ENCODE data around the gene HABP2.

Gene HABP2

DNA sequence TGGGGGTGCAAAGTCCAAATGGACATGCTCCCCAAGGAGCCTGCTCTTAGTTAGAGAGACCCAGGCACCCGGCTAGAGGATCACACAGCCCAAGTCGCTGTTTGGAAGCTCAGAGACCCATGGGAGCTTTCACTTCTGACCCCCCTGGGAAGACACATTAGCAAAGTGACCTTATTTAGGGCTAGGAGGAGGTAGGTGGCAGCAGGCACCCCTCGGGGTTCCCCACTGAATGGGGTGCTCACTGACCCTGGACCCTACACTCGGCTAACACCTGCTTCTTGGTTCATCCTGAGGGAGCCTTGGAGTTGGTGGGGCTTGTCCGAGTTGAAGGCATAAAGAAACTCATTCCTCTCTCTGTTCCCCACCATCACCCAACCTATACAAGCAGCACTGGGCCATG, 27.1 kb upstream of the HABP2 start:
- no peak for DNase-seq (ENCODE audit: low read depth, low spot score)

DNA sequence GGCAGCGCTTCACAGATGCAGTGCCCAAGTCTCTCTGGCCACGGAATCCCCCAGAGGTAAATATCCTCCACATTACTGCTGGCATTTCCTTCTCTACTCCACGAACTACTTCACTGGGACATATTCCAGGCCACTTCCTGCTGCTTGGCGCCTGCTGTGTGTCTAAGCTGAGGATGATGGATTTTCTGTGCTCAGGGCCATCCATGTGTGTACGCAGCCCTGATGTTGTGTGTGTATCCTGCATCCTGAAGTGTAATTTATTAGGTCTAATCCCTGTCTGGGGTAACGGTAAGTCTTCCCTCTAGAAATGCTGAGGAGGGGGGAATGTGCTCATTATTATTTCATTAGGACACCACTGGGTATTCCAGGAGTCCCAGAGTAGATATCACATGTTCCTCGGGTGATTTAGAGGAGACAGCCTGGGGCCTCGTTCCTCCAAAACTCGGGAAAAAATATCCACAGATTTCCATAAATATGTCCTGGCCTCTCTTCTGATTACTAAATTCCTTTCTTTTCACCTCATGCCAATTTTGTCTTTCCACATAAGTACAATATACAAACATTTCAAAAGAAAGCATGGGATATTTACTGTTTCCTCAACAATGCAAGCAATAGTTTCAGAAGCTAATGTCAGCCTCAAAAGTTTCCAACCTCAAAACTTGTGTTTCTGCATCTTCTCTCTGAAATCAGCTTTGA, 25.5 kb upstream of the HABP2 start:
- DNase-seq (ENCODE audit: low read depth, low spot score): no peak

DNA sequence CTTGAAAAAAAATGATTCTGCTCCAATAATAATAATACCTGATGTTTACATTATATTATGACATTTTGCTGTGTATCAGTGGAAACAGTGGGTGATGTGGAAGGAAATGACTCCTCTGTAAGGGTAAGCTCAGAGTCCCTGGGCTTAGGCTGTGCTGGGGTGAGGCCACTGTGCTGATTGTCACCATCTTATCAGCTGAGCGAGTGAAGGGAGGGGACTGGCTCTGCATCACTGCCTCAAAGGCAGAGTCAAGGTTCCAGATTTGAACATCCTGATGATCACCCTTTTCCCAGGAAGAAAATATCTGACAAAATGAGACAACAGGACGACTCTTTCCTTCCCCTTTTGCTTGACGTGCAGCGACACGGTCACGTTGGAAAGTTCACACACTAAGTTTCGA, 24.0 kb upstream of the HABP2 start:
- no peak for DNase-seq (ENCODE audit: low read depth, low spot score)

DNA sequence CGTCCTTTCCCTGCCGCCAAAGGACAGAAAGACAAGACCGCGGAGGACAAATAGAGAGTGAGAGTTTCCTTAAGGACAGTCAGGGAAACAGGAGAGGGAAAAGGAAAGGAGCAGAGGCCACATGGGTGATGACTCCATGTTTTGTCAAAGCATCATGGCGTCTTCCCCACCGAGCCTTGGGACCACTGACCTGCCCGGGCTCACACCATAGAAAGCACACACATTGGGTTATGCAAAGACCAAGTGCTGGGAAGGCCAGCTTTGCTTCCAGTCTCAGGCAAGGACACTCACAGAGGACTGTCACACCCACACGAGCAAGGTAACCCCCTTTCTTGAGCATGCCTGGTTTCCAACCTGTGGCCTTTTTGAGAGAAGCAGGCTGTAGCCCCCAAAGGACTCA, 23.3 kb upstream of the HABP2 start:
- DNase-seq (ENCODE audit: low read depth, low spot score): no peak

DNA sequence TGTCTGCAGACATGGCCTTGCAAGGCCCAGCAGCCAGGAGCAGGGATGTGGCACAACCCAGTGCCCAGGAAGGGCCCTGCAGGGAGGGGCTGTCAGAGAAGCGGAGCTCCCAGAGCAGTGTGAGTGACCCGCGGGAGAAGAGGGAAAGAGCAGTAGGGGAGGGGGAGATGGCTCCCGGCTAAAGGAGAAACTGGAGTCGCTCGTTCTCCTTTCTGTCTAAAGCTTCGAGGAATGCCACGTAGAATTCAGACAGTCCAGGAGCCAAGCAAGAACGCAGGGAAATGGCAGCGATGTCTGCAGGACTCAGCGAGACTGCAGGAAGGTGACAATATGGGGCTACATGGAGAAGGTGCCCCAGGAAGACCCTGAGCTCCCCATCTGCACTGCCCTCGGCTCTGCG, 22.4 kb upstream of the HABP2 start:
- no peak for DNase-seq (ENCODE audit: low read depth, low spot score)

DNA sequence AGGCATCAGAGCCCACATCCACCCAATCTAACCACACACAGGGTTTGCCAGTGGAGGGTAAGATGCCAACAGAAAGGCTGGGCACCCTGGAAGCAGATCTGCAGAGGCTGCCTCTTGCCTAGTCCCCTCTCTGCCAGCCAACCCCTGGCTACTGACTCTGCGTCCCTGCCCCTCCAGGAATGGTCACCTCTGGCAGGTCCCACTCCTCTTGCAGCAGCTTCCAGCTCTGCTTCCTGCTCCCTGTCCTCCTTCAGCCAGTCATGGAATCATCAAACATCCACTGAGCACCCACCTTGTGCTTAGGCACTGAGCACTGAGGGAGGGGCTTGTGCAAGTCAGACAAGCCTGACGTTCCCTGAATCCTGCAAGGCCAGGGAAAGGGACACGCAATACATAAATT, 20.1 kb upstream of the HABP2 start:
- no peak for DNase-seq (ENCODE audit: low read depth, low spot score)

DNA sequence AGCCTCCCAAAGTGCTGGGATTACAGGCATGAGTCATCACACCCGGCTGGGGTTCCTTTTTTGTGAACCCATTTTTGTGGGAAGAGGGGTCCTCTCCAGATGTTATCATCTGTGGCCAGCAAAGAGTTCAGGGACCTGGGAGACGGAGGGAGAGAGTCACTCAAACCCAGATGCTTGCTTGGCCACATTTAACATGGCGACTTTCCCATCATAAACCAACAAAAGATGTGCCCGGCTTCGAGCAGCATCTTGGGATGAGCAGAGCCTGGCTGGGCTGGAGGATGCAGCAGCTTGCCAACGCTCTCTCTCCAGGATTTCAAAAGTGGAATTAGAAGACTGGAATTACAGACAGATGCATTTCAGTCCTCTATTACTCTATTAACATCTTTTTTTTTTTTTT, 19.1 kb upstream of the HABP2 start:
- DNase-seq (ENCODE audit: low read depth, low spot score): no peak

DNA sequence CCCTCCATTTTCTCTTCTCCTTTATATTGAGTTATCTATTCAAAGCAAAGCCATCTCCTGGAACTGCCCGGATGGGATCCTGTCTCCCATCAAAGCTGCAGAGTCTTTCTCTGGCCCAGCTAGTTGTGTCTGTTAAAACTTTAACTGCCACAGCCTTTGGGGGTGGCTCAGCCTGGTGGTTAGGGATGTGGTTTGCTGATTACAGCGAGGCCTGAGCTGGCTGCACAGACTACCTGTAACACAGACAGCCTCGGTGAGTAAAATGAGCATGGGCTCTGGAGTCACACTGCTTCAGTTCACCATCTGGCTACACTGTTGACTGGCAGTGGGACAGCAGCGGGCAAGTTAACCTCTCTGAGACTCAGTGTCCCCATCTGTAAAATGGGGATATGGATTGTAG, 18.4 kb upstream of the HABP2 start:
- DNase-seq (ENCODE audit: low read depth, low spot score): no peak

DNA sequence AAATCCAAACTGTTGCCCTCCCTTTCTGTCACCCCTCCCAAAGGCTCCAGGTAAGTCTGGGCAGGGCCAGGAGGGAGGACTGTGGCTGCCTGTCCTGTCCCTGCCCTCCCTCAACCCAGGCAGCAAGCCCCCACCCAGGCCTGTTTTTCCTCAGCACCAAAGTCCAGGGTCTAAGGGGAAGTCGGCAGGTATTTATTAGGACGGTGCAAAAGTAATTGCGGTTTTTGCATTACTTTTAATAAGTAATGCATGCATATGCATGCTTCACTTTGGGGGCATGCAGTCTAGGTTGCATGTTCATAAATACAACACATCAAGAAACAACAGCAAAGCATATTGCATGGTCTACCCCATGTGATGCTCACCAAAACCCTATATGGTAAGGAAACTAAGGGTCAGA, 15.2 kb upstream of the HABP2 start:
- DNase-seq (ENCODE audit: low read depth, low spot score): no peak

DNA sequence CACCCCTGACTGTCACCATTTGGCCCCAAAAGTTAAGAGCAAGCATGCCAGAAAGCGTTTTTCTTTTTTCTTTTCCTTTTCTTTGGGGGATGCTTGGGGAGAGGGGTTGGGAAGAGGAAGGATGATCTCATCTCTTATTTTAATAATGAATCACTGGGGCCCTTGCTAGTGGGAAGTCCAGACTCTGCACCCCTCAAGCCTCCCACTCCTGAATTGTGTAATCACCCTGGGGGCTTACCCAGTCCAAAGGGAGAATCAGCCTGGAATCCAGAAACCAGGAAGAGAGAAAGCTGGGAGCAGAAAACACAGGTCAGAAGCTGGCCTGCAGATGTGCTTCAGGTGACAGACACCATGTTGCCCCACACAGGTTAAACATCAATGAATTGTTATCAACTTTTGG, 14.7 kb upstream of the HABP2 start:
- DNase-seq (ENCODE audit: low read depth, low spot score): no peak

DNA sequence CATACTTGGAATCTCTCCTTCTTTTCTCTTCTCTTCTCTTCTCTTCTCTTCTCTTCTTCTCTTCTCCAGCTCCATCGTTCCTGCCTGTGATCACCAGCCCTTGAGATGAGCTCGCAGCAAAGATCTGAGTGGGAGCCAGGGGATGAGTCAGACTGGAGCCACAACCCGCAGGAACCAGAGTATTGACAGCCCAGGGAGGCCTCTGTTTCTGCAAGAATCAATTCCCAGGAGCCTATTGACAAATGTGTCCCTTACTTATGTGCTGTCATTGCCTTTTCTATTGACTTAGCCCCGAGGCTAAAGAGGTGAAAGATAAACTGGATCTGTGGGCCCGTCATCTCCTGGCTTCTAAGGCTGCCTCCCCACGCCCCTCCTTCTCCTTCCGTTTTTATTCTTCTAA, 13.1 kb upstream of the HABP2 start:
- no peak for DNase-seq (ENCODE audit: low read depth, low spot score)

DNA sequence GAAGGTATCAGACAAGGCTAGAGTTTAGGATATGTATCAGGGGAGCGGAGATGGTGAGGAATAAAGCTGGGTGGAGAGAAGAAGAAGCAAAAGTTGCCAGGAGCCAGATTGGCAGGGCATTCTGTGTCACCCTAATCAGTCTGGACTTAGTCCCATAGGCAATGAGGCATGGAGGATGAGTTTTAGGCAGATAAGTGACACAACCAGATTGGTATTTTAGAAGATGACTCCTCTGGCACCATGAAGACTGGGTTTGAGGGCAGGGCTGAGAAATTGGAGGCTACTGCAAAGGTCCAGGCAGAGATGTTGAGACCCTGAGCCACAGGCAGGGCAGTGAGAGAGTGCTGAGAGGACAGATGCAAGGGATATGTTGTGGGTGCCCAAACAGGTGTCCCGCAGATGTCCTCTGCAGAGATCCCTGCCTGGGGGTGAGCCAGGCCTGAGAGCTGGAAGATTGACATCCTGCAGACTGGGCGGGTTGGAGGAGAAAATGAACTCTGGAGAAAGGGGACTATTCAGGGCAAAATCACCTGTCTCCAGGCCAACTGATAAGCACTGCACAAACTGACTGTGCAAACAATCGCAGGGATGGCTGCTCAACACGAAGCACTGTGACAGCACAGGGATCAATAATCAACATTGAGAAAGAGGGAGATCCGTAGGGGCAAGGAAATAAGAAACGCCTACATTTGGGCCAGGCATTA, 11.9 kb upstream of the HABP2 start:
- no peak for DNase-seq (ENCODE audit: low read depth, low spot score)

DNA sequence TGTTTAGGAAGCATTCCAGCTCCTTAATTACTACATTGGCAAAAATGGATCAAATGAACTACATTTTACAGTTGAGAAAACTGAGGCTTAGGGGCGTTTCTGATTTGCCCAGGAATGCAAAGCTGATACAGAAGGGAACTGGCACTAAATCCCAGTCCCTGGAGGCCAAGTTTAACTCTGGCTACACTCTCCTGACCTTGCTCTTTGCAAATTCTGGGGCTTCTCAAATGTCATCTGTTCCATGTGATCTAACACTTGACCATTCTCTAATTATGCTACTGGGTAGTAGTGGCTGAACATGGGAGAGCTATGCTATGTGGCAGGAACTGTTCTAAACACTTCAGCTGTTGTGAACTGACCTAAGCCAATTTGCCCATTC, 11.3 kb upstream of the HABP2 start:
- no peak for DNase-seq (ENCODE audit: low read depth, low spot score)

DNA sequence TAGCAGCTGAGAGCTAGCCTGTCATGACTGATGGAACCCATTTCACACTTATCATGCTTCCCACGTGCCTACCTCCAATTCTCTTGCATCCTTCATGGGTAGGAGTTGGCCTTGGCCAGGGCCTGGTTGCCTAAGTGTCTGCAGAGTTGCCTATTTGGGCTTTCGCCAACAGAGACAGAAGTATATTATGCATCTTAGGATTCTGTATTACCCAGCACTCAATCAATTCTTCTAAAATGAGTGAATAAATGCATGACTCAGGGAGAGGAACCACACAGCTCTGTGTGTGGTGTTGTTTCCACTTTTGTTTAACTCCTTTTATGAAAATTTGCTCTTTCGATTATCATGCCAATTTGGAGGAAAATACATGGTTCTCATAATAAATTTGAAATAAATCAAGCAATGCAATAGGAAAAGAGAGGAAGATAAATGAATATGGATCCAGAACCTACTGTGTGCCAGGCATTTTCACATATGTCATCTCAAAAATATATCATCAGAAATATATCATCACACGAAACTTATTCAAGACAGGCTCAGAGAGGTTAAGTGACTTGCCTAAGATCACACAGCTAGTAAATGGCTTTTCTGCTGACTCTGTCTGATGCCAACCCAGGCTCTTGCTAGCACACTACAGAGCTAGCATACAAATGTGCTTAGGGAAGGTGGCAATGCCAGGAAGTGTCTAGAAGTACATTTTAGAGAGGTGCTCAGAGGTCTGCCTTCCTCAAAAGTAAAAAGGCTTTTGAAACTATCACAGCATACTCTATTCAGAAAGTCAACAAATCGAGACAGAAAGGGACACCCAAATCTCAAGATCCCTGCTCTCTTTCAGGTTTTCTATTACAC, 9.5 kb upstream of the HABP2 start:
- no peak for DNase-seq (ENCODE audit: low read depth, low spot score)

DNA sequence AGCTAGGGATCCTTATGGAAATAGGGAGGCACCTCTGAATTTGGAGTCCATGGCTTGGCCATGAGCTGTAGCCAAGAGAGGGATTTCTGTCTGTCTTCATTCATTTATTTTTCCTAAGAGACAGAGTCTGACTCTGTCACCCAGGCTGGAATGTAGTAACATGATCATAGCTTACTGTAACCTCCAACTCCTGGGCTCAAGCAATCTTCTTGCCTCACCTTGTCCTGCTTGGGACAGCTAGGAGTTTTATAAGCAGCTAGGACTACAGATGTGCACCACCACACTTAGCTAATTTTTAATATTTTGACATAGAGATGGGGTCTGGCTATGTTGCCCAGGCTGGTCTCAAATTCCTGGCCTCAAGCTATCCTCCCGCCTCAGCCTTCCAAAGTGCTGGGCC, 8.5 kb upstream of the HABP2 start:
- DNase-seq (ENCODE audit: low read depth, low spot score): no peak

DNA sequence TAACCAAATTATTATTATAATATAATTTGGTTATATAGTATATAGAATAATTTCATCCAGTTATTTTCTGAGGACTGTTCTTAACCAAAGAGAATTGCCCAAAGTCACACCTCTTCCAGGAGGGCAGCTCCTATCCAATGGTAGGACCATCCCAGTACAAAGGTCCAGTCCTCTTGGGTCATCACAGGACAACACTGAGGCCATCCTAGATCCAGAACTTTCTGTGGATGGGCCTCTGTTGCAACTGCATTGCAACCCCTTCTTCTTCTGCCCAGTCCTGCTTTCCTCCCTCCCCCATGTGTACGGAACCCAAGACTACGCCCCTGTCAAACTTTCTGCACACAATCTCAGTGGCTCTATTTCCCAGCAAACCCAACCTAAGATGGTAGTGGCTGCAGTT, 5.4 kb upstream of the HABP2 start:
- DNase-seq (ENCODE audit: low read depth, low spot score): no peak

DNA sequence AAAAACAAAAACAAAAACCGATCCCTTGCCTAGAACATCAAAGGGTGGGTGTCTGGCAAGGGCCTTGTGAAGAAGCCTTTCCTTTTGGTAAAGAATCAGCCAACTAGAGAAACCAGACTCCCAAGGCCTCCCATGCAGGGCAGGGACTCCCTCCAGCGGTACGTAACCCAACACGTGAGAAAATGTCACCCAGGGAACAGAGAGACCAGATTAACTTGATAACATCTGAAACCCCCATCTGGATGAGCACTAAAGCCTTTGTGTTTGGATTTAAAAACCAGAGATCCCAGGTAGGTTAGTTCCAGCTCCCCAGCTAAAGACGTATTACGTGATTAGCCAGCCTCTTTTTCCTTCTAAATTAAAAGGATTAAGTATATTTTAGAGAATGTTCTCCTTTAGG, 3.0 kb upstream of the HABP2 start:
- no peak for DNase-seq (ENCODE audit: low read depth, low spot score)

DNA sequence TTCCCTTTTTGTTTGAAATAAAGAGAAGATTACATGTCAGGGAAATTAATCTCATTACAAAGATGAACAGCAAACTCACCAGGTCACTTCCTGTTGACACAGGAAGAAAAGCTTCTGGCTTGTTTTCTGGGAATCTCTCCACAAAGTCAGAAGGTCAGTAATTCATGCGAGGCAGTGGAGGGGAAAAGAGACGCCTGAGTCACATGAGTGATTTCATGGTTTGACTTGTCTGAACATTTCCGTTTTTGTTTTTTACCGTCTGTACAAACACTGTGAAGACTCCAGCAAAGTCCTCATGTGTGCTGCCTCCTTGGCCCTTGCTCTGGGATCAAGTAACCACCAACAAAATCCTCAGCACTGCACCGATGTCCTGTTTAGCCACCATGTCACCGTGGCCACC, 2.5 kb upstream of the HABP2 start:
- DNase-seq (ENCODE audit: low read depth, low spot score): no peak

DNA sequence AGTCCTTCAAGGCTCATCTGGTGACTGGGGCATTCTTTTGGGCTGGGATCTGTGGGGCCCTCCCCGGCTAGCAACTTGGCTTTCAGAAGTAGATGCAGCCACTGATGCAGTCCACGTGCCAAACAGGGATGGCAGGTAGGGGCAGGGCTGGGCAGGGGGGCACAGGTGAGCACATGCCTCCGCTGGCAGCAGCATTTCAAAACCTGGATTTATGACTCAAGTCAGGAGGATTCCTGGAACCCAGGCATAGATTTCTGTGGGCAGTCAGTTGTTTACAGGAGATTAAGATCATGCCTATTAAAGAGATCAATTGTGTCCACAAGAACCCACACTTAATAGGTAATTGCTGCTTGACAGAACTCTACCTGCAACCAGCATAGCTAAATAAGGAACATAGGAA, 839 bp upstream of the HABP2 start:
- no peak for DNase-seq (ENCODE audit: low read depth, low spot score)

DNA sequence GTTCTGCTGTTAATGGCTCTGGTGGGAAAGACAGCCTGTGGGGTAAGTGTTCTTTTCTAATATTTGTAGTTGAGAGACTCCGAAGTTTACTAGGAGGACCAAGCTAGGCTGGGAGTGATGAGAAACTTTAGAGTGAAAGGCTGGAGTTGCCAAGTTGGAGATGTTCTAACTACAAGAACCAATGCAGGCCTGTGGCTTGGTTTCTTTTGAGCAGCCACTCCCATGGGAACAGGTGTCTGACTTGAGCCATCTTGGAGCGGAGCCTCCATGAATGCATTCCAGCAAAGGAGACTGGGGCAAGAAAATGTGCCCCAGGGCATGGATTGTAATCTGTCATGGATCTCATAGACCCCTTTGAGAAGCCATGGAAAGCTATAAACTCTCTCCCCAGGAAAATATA, 296 bp downstream of the HABP2 start:
- DNase-seq (ENCODE audit: low read depth, low spot score): no peak

DNA sequence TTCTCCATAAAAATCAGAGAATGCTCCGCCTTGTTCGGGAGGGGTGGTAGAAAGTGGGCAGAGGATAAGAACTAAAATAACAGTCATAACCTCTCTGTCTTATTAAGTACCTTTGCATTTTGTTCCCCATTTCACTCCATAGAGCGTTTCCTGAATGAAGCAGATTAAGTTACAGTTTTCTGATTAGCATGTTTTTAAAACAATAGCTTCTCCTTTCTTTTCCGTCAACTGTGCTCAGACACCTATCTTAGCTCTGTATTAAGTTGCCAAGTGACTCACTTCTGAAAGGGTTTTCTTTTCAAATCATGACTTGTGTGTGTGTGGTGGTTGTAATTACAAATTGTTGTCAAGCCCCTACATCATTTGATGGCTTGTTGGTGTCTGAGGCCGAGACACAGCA, 1.4 kb downstream of the HABP2 start:
- DNase-seq (ENCODE audit: low read depth, low spot score): no peak

DNA sequence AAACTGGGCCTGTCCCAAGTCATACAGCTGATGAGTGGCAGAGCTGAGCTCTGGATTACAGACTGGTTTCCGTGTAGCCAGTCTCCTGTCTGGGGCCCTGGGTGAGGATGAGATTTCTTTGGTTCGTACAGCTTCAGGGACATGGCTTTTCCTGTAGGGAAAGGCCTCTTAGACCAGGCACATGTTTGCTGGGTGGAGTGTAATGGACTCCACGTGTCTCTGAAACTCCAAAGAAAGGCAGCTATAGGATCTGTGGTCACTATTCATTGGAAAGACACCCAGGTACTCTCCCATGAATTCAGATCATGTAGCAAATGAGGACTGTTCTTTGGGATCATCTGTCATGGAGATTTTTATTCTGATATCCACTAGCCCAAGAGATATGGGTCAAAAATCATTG, 2.4 kb downstream of the HABP2 start:
- no peak for DNase-seq (ENCODE audit: low read depth, low spot score)

DNA sequence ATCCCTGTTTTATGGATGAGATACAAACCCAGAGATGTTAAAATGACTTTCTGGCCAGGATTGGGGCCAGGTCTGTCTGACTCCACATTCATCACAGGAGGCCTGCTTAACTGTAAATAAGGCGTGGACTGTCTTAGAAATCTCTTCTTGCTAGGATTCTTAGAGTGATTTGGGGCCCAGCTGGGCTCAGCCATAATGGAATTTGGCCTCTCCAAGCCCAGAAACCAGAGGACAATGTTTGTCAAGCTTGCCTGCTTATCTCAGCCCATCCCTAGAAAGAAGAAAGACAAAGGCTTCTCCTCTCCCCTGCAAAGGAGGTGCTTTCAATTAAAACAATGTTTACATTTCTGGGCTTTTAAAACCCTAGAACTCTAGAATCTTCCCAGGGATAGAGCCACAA, 2.9 kb downstream of the HABP2 start:
- DNase-seq (ENCODE audit: low read depth, low spot score): no peak
